Measurements from ENCODE around the gene ATF7IP.

Gene ATF7IP

GRCh38 chr12:14364583-14365271 lies 755 bp upstream of the ATF7IP start:
- TF ChIP-seq REST (IDR thresholded peaks at IDR 0.05; ENCODE audit: low read depth) (no peak), EGR1 (IDR thresholded peaks at IDR 0.05) (no peak), USF1 (IDR thresholded peaks at IDR 0.05) (no peak), ZBTB7A (IDR thresholded peaks at IDR 0.05; ENCODE audit: low read depth) (no peak), EP300 (IDR thresholded peaks at IDR 0.05; ENCODE audit: borderline replicate concordance) (no peak), TCF12 (IDR thresholded peaks at IDR 0.05; ENCODE audit: low read depth) (no peak), NFIC (IDR thresholded peaks at IDR 0.05) (no peak)

GRCh38 chr12:14366209-14367039 lies 942 bp downstream of the ATF7IP start:
- TF ChIP-seq REST (IDR thresholded peaks at IDR 0.05; ENCODE audit: low read depth) (no peak), RAD21 (IDR thresholded peaks at IDR 0.05; ENCODE audit: low read depth) (peak; percentile 45), TEAD4 (IDR thresholded peaks at IDR 0.05) (no peak)

GRCh38 chr12:14367040-14367661 lies 1.7 kb downstream of the ATF7IP start:
- no peak for TF ChIP-seq EP300 (IDR thresholded peaks at IDR 0.05; ENCODE audit: borderline replicate concordance)
- no peak for TF ChIP-seq NFIC (IDR thresholded peaks at IDR 0.05)
- TF ChIP-seq MAX (IDR thresholded peaks at IDR 0.05): no peak

GRCh38 chr12:14369311-14369710 lies 3.8 kb downstream of the ATF7IP start:
- no peak for TF ChIP-seq MAX (IDR thresholded peaks at IDR 0.05)
- TF ChIP-seq TAF1 (IDR thresholded peaks at IDR 0.05; ENCODE audit: low read depth): no peak
- TF ChIP-seq YY1 (IDR thresholded peaks at IDR 0.05; ENCODE audit: low read depth): no peak

- no peak for TF ChIP-seq EGR1 (IDR thresholded peaks at IDR 0.05)
- TF ChIP-seq FOXM1 (IDR thresholded peaks at IDR 0.05; ENCODE audit: borderline replicate concordance, low read depth): no peak
- TF ChIP-seq MAX (IDR thresholded peaks at IDR 0.05): no peak
- no peak for TF ChIP-seq TAF1 (IDR thresholded peaks at IDR 0.05; ENCODE audit: low read depth)
- TF ChIP-seq NFIC (IDR thresholded peaks at IDR 0.05): no peak
- TF ChIP-seq TCF12 (IDR thresholded peaks at IDR 0.05; ENCODE audit: low read depth): no peak
- TF ChIP-seq REST (IDR thresholded peaks at IDR 0.05; ENCODE audit: low read depth): no peak
- no peak for TF ChIP-seq ZBTB7A (IDR thresholded peaks at IDR 0.05; ENCODE audit: low read depth)
- no peak for TF ChIP-seq CREB1 (IDR thresholded peaks at IDR 0.05; ENCODE audit: low read depth)
- TF ChIP-seq RAD21 (IDR thresholded peaks at IDR 0.05; ENCODE audit: low read depth): no peak
- no peak for TF ChIP-seq EP300 (IDR thresholded peaks at IDR 0.05; ENCODE audit: borderline replicate concordance)
- TF ChIP-seq USF1 (IDR thresholded peaks at IDR 0.05): no peak
- TF ChIP-seq CEBPB (IDR thresholded peaks at IDR 0.05): no peak
- TF ChIP-seq TEAD4 (IDR thresholded peaks at IDR 0.05): no peak
- TF ChIP-seq YY1 (IDR thresholded peaks at IDR 0.05; ENCODE audit: low read depth): no peak
These were observed 7.7 kb downstream of the ATF7IP start for GRCh38 chr12:14373217-14373616.
